Epithelial cell of prostate (primary cell): ENCODE results near the gene RELT.

Source experiments
- DNase-seq: peaks from one replicate; pipeline ENCODE4 v3.0.0-alpha.2; 2011; ENCODE audit warnings: low read depth, low spot score
- H3K27ac ChIP-seq: fragments of 450-650 bp; 2 replicates; pipeline ENCODE4 v1.5.1; 2017; ENCODE audit warnings: mild to moderate bottlenecking

RELT gene

DNA sequence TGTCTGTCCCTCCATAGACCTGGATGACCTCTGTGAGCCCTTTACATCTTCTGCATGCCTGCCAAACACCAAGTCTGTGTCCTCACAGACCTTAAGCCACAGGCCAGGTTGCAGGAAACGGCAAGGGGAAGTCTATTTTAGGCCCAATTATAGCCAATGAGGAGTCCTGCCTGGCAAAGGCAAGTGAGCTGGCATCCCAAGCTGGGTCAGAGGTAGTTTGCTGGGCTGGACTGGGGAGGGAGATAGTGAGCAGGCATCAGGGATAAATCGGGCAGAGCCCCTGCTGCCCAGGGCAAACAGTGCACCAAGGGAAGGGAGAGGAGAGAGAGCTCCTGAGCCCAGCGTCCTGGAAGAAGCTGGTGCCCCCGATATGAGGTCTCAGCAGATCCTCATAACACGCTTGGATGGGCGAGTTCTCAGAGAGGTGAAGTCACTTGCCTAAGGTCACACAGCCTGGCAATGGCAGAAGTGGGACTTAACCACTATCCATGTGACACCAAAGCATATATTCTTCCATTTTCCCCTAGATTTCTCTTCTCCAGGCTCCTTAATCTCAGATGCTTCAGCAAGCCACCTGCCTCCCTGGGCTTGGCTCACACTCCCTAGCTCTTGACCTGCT is 3.7 kb upstream of the RELT start:
- no peak overlapping the region for H3K27ac ChIP-seq
- DNase-seq: no peak

GRCh38 chr11:73374151-73374550 is 2.0 kb upstream of the RELT start:
- no peak for DNase-seq
- no peak overlapping the region for H3K27ac ChIP-seq

- H3K27ac ChIP-seq: peak overlapping the region; percentile 63
- DNase-seq: no peak
These were observed 404 bp upstream of the RELT start for GRCh38 chr11:73375830-73376159.

GRCh38 chr11:73376803-73377629 is 817 bp downstream of the RELT start:
- H3K27ac ChIP-seq: peak overlapping the region; percentile 63
- DNase-seq: peak; percentile 66

DNA sequence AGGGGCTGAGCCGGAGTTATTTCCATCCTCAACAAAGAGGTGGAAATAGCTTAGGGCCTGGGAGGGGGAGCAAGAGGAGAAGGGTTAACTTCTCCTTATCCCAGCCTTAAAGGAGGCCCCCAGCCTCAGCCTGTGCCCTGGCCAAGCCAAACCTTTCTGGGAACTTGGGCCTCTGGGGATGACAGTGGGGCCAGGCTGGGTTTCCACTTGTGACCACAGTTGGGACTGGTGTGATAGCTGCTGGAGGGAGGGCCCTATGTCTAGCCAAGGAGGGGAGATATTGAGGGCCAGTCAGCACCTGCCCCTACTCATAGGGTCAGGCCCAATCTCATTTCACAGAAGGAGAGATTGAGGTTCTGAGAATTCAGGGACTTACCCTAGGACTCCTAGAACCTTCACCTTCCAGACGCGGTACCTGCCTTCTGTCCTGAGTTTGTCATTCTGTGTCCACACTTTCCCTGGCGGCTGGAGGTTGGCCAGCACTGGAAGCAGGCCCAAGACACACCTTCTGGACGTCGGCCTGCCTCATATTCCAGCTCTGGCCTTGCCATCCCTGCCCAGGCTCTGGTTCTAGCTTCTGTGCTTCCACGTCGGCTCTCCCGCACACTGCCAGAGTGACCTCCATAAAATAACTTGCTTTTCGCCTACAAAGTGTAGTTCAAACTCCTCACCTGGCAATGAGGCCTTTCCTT is 3.1 kb downstream of the RELT start:
- no peak for DNase-seq
- H3K27ac ChIP-seq: no peak overlapping the region

DNA sequence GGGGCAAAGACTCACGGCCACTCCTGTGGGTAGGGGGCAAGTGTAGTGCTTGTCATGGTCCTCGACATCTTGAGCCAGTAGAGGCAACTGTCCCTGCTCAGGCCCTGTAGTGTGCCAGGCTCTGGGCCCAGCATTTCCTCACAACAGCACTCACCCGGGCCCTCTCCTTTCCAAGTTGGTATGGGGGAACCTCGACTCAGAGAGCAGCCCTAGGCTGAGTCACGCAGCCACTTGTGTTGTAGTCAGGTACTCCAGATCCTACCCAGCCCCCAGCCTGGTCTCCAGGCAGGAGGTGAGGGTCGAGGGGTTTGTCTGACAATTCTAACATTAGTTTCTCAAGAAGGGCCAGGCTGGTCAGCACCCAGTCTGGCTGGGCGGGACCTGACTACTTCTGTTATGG is 4.1 kb downstream of the RELT start:
- no peak for DNase-seq
- H3K27ac ChIP-seq: no peak overlapping the region

GRCh38 chr11:73380897-73381410 is 4.8 kb downstream of the RELT start:
- H3K27ac ChIP-seq: no peak overlapping the region
- no peak for DNase-seq

- no peak overlapping the region for H3K27ac ChIP-seq
- no peak for DNase-seq
These were observed 5.4 kb downstream of the RELT start for GRCh38 chr11:73381589-73381988.

GRCh38 chr11:73382183-73382582 is 6.0 kb downstream of the RELT start:
- H3K27ac ChIP-seq: no peak overlapping the region
- no peak for DNase-seq

DNA sequence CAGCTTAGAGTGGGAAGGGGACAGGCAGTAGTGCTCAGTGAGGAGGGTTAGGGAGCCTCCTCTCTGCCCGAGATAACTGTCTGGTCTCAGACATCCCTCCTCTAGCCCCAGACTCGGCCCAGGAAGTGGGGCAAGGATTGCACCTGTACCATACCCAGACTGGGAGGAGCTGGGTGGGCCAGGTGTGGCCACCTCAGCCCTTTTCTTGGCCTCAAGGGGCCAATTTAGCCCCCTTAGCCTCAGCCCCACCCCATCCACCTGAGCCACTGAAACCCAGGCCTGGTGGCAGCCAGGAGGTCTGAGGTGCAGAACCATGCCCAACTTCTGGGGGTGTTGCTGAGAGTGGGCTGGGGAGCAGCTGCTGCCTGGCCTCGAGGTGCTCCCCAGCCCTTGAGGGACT is 6.5 kb downstream of the RELT start:
- DNase-seq: no peak
- H3K27ac ChIP-seq: no peak overlapping the region

DNA sequence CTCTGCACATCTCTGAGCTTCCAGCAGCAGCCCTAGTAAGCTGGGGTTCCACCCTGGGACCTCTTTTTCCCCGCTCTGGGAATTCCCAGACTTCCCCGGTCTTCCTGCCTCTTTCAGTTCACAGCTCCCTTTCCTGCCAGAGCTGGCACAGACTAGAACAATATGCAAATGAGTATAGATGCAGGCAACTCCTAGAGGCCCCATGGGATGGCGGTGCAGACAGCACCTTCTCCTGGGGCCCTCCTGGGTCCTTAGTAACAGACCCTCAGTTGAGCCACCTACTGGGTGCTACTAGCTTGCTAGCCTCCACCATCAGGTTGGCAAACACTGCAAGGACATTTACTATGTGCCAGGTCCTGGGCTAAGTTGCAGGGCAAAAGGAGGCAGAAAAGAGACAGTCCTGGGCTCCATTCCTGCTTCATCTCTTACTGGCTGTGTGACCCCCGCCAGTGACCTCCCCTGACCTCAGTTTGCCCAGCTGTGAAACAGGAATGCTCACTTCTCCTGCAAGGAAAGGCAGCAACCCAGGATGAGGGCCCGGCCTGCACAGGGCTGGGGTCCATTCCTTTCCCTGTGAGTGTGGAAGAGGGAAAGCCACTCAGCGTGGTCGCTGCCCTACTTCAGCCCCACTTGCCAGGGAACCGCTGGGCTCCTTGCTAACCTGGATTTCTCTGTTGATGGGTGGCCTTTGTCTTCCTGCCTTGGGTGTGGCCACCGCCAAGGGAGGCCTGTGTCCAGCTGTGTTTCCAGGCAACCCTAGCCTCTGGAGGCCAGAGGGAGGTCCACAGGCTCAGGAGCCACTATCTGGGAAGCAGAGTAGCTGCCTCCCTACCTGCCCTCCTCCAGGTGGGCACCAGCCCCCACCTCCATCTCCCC is 7.3 kb downstream of the RELT start:
- H3K27ac ChIP-seq: no peak overlapping the region
- DNase-seq: no peak

- no peak overlapping the region for H3K27ac ChIP-seq
- DNase-seq: no peak
These were observed 7.9 kb downstream of the RELT start for GRCh38 chr11:73384125-73384441.

GRCh38 chr11:73384531-73384871 is 8.3 kb downstream of the RELT start:
- no peak overlapping the region for H3K27ac ChIP-seq
- no peak for DNase-seq

- no peak overlapping the region for H3K27ac ChIP-seq
These were observed 8.9 kb downstream of the RELT start for GRCh38 chr11:73384872-73385689.

DNA sequence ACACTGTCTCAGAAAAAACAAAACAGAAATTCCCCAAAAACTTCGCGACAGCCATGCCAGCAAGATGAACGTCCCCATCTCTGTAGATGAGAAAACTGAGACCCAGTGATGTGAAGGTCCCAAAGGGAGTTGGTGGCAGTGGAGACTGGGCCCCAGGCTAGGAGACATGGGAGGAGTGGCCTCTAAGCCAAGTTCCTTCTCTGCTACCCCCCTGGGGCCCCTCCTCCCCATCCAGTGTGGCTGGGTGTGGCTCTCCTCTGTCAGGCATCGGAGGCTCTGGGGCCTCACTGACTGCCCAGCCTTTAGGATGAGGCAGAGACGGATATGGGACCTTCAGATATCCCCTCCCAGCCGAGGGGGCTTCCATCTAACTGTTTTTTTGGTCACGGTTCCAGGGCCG is 9.8 kb downstream of the RELT start:
- DNase-seq: no peak
- H3K27ac ChIP-seq: no peak overlapping the region

More at GRCh38 chr11:73384872-73385689, 8.9 kb downstream of the RELT start:
- DNase-seq: no peak

GRCh38 chr11:73386546-73386945 is 10.3 kb downstream of the RELT start:
- no peak for DNase-seq
- no peak overlapping the region for H3K27ac ChIP-seq

DNA sequence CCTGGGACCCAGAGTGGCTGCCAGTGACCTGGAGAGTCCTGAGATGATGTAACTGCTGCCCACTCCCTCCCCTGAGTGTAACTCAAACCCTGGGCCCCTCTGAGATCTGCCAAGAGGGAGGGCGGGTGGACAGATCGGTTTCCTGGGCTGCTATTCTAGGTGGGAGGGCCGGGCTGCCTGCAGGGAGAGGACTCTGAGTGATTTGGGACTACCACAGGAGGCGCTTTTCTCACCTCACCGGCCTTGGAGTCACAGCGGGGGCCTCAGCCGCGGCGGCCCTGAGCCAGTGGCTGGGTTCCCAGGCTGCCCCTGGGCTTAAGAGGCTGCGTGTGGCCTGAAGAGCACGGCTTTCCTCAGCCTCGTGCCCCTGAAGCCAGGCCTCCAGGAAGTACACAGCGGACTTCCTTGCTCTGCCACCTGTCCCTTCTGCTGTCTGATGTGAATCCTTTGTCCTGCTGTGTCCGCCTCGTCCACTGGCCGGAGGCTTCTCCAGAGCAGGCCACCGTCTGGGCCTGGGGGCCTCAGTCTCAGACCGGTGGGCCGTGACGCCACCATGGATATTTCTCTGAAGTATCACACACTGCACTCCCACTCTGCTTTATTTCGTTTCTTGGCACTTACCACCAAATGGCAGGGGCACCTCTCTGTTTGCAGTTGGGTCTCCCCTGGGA is 11.5 kb downstream of the RELT start:
- DNase-seq: no peak
- no peak overlapping the region for H3K27ac ChIP-seq

GRCh38 chr11:73388265-73389133 is 12.3 kb downstream of the RELT start:
- DNase-seq: no peak

More at GRCh38 chr11:73388265-73389133, 12.3 kb downstream of the RELT start:
- peak overlapping the region; percentile 9 for H3K27ac ChIP-seq
